Mucosa of rectum (tissue), 2 donors: ENCODE results near the gene FH.

ENCODE experiments used
- H3K27ac ChIP-seq, 2 donors: one replicate each; pipeline ENCODE4 v1.7.0; 2013; ENCODE audit warnings: inconsistent platforms in 2 of 2, low read depth in 2 of 2, low read length in 2 of 2
- H3K27me3 ChIP-seq, 2 donors: one replicate each; pipeline ENCODE4 v1.7.0; 2013; ENCODE audit warnings: low read length in 2 of 2; ENCODE audit not compliant: control insufficient read depth in 2 of 2, insufficient read depth in 2 of 2
- H3K36me3 ChIP-seq, 2 donors: one replicate each; pipeline ENCODE4 v1.7.0; 2013; ENCODE audit warnings: low read length in 2 of 2; ENCODE audit not compliant: control insufficient read depth in 2 of 2, insufficient read depth in 2 of 2
- H3K4me1 ChIP-seq, 2 donors: one replicate each; pipeline ENCODE4 v1.7.0; 2013; ENCODE audit warnings: low read length in 2 of 2, mild to moderate bottlenecking in 1 of 2; ENCODE audit not compliant: control insufficient read depth in 2 of 2, insufficient read depth in 2 of 2
- H3K4me3 ChIP-seq, 2 donors: one replicate each; pipeline ENCODE4 v1.7.0; 2013; ENCODE audit warnings: low read length in 2 of 2
- H3K9ac ChIP-seq, 2 donors: one replicate each; pipeline ENCODE4 v1.7.0; 2013; ENCODE audit warnings: low read length in 2 of 2, low read depth in 1 of 2, mild to moderate bottlenecking in 1 of 2
- H3K9me3 ChIP-seq, 2 donors: one replicate each; pipeline ENCODE4 v1.7.0; 2013; ENCODE audit warnings: low read length in 2 of 2; ENCODE audit not compliant: control insufficient read depth in 2 of 2
- donor health status: healthy.
- donor health status: Normal muscosa, but diverticular disease.

Gene FH

GRCh38 chr1:241485554-241485992 is 34.0 kb downstream of the FH start:
- Histone ChIP-seq H3K9me3 (no peaks in the 10 kb centered on the region), H3K36me3 (no peaks in the 10 kb centered on the region), H3K9ac (no peak overlapping the region), H3K27ac (no peak overlapping the region), H3K27me3 (no peaks in the 10 kb centered on the region), H3K4me3 (no peak overlapping the region), H3K4me1 (no peaks in the 10 kb centered on the region)

GRCh38 chr1:241485145-241485544 is 34.4 kb downstream of the FH start:
- no peak overlapping the region for H3K4me3 ChIP-seq
- no peaks in the 10 kb centered on the region for H3K36me3 ChIP-seq
- H3K9ac ChIP-seq, result no peak overlapping the region
- H3K4me1 ChIP-seq, result no peaks in the 10 kb centered on the region
- no peaks in the 10 kb centered on the region for H3K9me3 ChIP-seq
- no peak overlapping the region for H3K27ac ChIP-seq
- H3K27me3 ChIP-seq, result no peaks in the 10 kb centered on the region

GRCh38 chr1:241482761-241483250 is 36.7 kb downstream of the FH start:
- Histone ChIP-seq H3K9ac (no peak overlapping the region), H3K27me3 (no peaks in the 10 kb centered on the region), H3K36me3 (no peaks in the 10 kb centered on the region), H3K4me3 (no peak overlapping the region), H3K27ac (no peak overlapping the region), H3K9me3 (no peaks in the 10 kb centered on the region), H3K4me1 (no peaks in the 10 kb centered on the region)

GRCh38 chr1:241479294-241479693 is 40.3 kb downstream of the FH start:
- Histone ChIP-seq H3K9me3 (no peaks in the 10 kb centered on the region), H3K27me3 (no peaks in the 10 kb centered on the region), H3K27ac (no peak overlapping the region)

GRCh38 chr1:241475671-241476070 is 43.9 kb downstream of the FH start:
- Histone ChIP-seq H3K9me3 (no peaks in the 10 kb centered on the region), H3K9ac (no peak overlapping the region), H3K4me3 (no peak overlapping the region), H3K4me1 (no peaks in the 10 kb centered on the region), H3K27ac (no peak overlapping the region), H3K36me3 (no peaks in the 10 kb centered on the region), H3K27me3 (no peaks in the 10 kb centered on the region)

More at GRCh38 chr1:241479294-241479693, 40.3 kb downstream of the FH start:
- H3K36me3 ChIP-seq, result no peaks in the 10 kb centered on the region
- H3K4me1 ChIP-seq, result no peaks in the 10 kb centered on the region
- no peak overlapping the region for H3K4me3 ChIP-seq
- H3K9ac ChIP-seq, result no peak overlapping the region

GRCh38 chr1:241473026-241473425 is 46.5 kb downstream of the FH start:
- Histone ChIP-seq H3K4me1 (no peaks in the 10 kb centered on the region), H3K36me3 (no peaks in the 10 kb centered on the region), H3K9ac (no peak overlapping the region), H3K27ac (no peak overlapping the region), H3K9me3 (no peaks in the 10 kb centered on the region), H3K27me3 (no peaks in the 10 kb centered on the region), H3K4me3 (no peak overlapping the region)

GRCh38 chr1:241470908-241471590 is 48.5 kb downstream of the FH start:
- Histone ChIP-seq H3K4me3 (no peak overlapping the region), H3K36me3 (no peaks in the 10 kb centered on the region), H3K9ac (no peak overlapping the region), H3K9me3 (no peaks in the 10 kb centered on the region), H3K27me3 (no peaks in the 10 kb centered on the region), H3K27ac (no peak overlapping the region), H3K4me1 (no peaks in the 10 kb centered on the region)

GRCh38 chr1:241470361-241470760 is 49.2 kb downstream of the FH start:
- H3K9me3 ChIP-seq, result no peaks in the 10 kb centered on the region
- no peaks in the 10 kb centered on the region for H3K36me3 ChIP-seq
- no peak overlapping the region for H3K27ac ChIP-seq

GRCh38 chr1:241465673-241466072 is 53.9 kb downstream of the FH start:
- H3K27me3 ChIP-seq, result no peaks in the 10 kb centered on the region
- no peak overlapping the region for H3K9ac ChIP-seq
- no peaks in the 10 kb centered on the region for H3K4me1 ChIP-seq
- no peak overlapping the region for H3K4me3 ChIP-seq
- H3K9me3 ChIP-seq, result no peaks in the 10 kb centered on the region
- H3K27ac ChIP-seq, result no peak overlapping the region
- H3K36me3 ChIP-seq, result no peaks in the 10 kb centered on the region

More at GRCh38 chr1:241470361-241470760, 49.2 kb downstream of the FH start:
- Histone ChIP-seq H3K4me1 (no peaks in the 10 kb centered on the region), H3K27me3 (no peaks in the 10 kb centered on the region), H3K4me3 (no peak overlapping the region), H3K9ac (no peak overlapping the region)

GRCh38 chr1:241464985-241465384 is 54.6 kb downstream of the FH start:
- Histone ChIP-seq H3K36me3 (no peaks in the 10 kb centered on the region), H3K9me3 (no peaks in the 10 kb centered on the region), H3K4me3 (no peak overlapping the region), H3K9ac (no peak overlapping the region), H3K27me3 (no peaks in the 10 kb centered on the region), H3K27ac (no peak overlapping the region), H3K4me1 (no peaks in the 10 kb centered on the region)
